Smooth muscle cell (in vitro differentiated cells): ENCODE measurements around the gene MED17. TPM values are rescaled to one million over a fixed set of nuclear protein-coding genes. Genes with fewer than 3 reads are reported as not detected.

Experiments
- DNase-seq: peaks from one replicate; lab custom pipeline; 2025; ENCODE audit not compliant: unreplicated experiment; lab: John Stamatoyannopoulos, UW
- H2AFZ ChIP-seq: fragments of 200-600 bp; sonication (generic); 2 replicates; pipeline ENCODE4 v1.6.0; 2016; ENCODE audit warnings: antibody characterized with exemption, low read depth, mild to moderate bottlenecking
- H3F3A ChIP-seq: fragments of 200-600 bp; sonication (generic); 2 replicates; pipeline ENCODE4 v1.6.0; 2017; ENCODE audit warnings: antibody characterized with exemption, low read depth
- H3K27ac ChIP-seq: fragments of 200-600 bp; sonication (generic); 2 replicates; pipeline ENCODE4 v1.5.1; 2016; ENCODE audit warnings: low read depth, mild to moderate bottlenecking
- H3K27me3 ChIP-seq: fragments of 200-600 bp; sonication (generic); 2 replicates; pipeline ENCODE4 v1.6.1; 2016; ENCODE audit warnings: low read depth, mild to moderate bottlenecking
- H3K36me3 ChIP-seq: fragments of 200-600 bp; sonication (generic); 2 replicates; pipeline ENCODE4 v1.5.1; 2016; ENCODE audit warnings: low read depth
- H3K4me1 ChIP-seq: fragments of 200-600 bp; sonication (generic); 2 replicates; pipeline ENCODE4 v1.5.1; 2016; ENCODE audit warnings: low read depth
- H3K4me2 ChIP-seq: fragments of 200-600 bp; sonication (generic); 2 replicates; pipeline ENCODE4 v1.6.0; 2016; ENCODE audit warnings: mild to moderate bottlenecking
- H3K4me3 ChIP-seq: fragments of 200-600 bp; sonication (generic); 2 replicates; pipeline ENCODE4 v1.5.1; 2016; ENCODE audit warnings: mild to moderate bottlenecking
- H3K79me2 ChIP-seq: fragments of 200-600 bp; sonication (generic); 2 replicates; pipeline ENCODE4 v1.6.0; 2016; ENCODE audit warnings: low read depth, mild to moderate bottlenecking
- H3K9ac ChIP-seq: fragments of 200-600 bp; sonication (generic); 2 replicates; pipeline ENCODE4 v1.6.0; 2016; ENCODE audit warnings: low read depth
- H3K9me3 ChIP-seq: fragments of 200-600 bp; sonication (generic); replicated peaks from 2 replicates; pipeline ENCODE4 v1.5.1; 2016; ENCODE audit warnings: low read depth
- H4K20me1 ChIP-seq: fragments of 200-600 bp; sonication (generic); 2 replicates; pipeline ENCODE4 v1.6.0; 2016; ENCODE audit warnings: low read depth
- WGBS: methylation state at CpG from one replicate; pipeline ENCODE4 v1.1.7; 2016; ENCODE audit warnings: low lambda C conversion rate; 5-methylcytosine and 5-hydroxymethylcytosine counted together
- polyA plus RNA-seq: library from polyadenylated mRNA; unstranded; fragments of >200 nt; fragmentation: Nextera tagmentation; extraction: Ambion mirVana; gene quantifications from 2 replicates; pipeline ENCODE4 v1.2.1, GENCODE V29; 2016
- total RNA-seq: library from RNA; depleted of rRNA; stranded (reverse); fragments of >200 nt; gene quantifications from 2 replicates; pipeline ENCODE4 v1.2.3, GENCODE V29; 2014
- TF ChIP-seq, protein P1 (sequence below): fragments of 200-600 bp; sonication (generic); IDR thresholded peaks from 2 replicates; pipeline ENCODE4 v1.5.1; 2017; ENCODE audit warnings: borderline replicate concordance, mild to moderate bottlenecking, antibody characterized with exemption; ENCODE audit not compliant: insufficient read depth, poor library complexity, severe bottlenecking

Gene MED17
- total and polyA plus RNA-seq, 2 experiments from 2014 or later: 20.2 to 30.6 TPM

- no peak for DNase-seq
- TF ChIP-seq, protein P1, sequence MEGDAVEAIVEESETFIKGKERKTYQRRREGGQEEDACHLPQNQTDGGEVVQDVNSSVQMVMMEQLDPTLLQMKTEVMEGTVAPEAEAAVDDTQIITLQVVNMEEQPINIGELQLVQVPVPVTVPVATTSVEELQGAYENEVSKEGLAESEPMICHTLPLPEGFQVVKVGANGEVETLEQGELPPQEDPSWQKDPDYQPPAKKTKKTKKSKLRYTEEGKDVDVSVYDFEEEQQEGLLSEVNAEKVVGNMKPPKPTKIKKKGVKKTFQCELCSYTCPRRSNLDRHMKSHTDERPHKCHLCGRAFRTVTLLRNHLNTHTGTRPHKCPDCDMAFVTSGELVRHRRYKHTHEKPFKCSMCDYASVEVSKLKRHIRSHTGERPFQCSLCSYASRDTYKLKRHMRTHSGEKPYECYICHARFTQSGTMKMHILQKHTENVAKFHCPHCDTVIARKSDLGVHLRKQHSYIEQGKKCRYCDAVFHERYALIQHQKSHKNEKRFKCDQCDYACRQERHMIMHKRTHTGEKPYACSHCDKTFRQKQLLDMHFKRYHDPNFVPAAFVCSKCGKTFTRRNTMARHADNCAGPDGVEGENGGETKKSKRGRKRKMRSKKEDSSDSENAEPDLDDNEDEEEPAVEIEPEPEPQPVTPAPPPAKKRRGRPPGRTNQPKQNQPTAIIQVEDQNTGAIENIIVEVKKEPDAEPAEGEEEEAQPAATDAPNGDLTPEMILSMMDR: no peak
- no peaks in the 10 kb centered on the region for H3F3A ChIP-seq
- H3K9me3 ChIP-seq: no peaks in the 10 kb centered on the region
- H4K20me1 ChIP-seq: no peaks in the 10 kb centered on the region
- no peaks in the 10 kb centered on the region for H3K4me1 ChIP-seq
- H2AFZ ChIP-seq: no peak overlapping the region
- no peak overlapping the region for H3K4me2 ChIP-seq
- no peaks in the 10 kb centered on the region for H3K79me2 ChIP-seq
- WGBS: 85% methylated on average over 6 of the region's 6 CpGs
- H3K36me3 ChIP-seq: no peaks in the 10 kb centered on the region
- H3K9ac ChIP-seq: no peak overlapping the region
- no peak overlapping the region for H3K27ac ChIP-seq
- no peaks in the 10 kb centered on the region for H3K27me3 ChIP-seq
- no peak overlapping the region for H3K4me3 ChIP-seq
Observed at GRCh38 chr11:93842461-93842860, 58.4 kb downstream of the MED17 start.

DNA sequence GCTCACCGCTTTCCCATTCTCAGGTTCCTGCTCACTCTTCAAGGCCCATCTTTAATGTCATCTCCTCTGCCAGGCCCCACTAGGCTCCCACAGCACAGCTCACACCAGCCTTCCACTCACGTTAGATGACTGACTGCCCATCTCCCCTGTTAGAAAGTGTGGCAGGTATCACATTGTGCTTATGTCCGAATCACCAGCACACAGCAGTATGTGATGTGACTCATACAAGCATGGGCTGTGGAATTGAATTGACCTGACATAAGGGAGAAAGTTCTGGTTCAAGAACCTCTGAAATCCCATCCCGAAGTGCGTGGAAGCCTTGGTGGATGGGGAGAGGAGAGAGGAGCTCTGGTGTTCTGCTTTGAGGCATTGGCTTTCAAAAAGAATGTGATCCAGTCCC, 59.8 kb downstream of the MED17 start:
- 92% methylated on average over 5 of the region's 5 CpGs for WGBS
- Histone ChIP-seq H3K9ac (no peak overlapping the region), H3K79me2 (no peaks in the 10 kb centered on the region), H3K4me1 (no peaks in the 10 kb centered on the region), H3F3A (no peaks in the 10 kb centered on the region), H3K36me3 (no peaks in the 10 kb centered on the region), H4K20me1 (no peaks in the 10 kb centered on the region), H3K9me3 (no peaks in the 10 kb centered on the region), H3K4me3 (no peak overlapping the region), H3K27me3 (no peaks in the 10 kb centered on the region), H3K4me2 (no peak overlapping the region), H3K27ac (no peak overlapping the region), H2AFZ (no peak overlapping the region)
- no peak for DNase-seq
- TF ChIP-seq, protein P1: no peak

DNA sequence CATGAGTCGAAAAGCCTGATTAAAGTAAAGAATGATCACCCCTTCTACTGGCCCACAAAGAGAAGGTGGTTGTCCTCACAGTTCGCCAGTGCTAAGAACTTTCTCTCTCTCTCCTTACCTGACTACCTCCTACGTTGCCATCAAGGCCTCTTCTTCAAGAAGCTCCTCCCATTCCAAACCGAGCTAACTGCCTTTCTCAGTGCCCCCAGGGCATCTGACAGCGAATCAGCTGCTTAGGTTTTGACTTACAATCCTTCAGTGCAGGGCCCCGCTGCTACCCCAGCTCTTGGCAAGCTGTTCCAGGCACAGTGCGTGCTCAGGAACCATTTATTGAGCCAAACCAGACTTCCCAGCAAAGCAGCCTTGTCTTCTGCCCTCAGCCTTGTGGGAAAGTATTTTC, 60.5 kb downstream of the MED17 start:
- no peaks in the 10 kb centered on the region for H3K4me1 ChIP-seq
- H4K20me1 ChIP-seq: no peaks in the 10 kb centered on the region
- no peak overlapping the region for H3K4me2 ChIP-seq
- H3K4me3 ChIP-seq: no peak overlapping the region
- H3K9ac ChIP-seq: no peak overlapping the region
- H3K36me3 ChIP-seq: no peaks in the 10 kb centered on the region
- TF ChIP-seq, protein P1: no peak
- H3F3A ChIP-seq: no peaks in the 10 kb centered on the region
- DNase-seq: no peak
- H3K27me3 ChIP-seq: no peaks in the 10 kb centered on the region
- H3K9me3 ChIP-seq: no peaks in the 10 kb centered on the region
- H3K27ac ChIP-seq: no peak overlapping the region
- no peaks in the 10 kb centered on the region for H3K79me2 ChIP-seq
- 58% methylated on average over 7 of the region's 7 CpGs for whole genome bisulfite sequencing
- H2AFZ ChIP-seq: no peak overlapping the region
